PFSK-1 (cell line): ENCODE data around the gene SBF1.

ENCODE experiments used
- FOXP2 ChIP-seq: optimal IDR thresholded peaks from 2 replicates; pipeline ENCODE3; 2011; ENCODE audit warnings: borderline replicate concordance, control low read depth, inconsistent platforms; ENCODE audit not compliant: insufficient read depth; ENCODE audit errors: extremely low read length, extremely low read depth
- POLR2AphosphoS5 ChIP-seq: IDR thresholded peaks from 2 replicates; pipeline ENCODE4 v1.6.1; 2012; ENCODE audit warnings: low read depth, mild to moderate bottlenecking, control low read depth, low read length, moderate library complexity
- REST ChIP-seq, 2 experiments: IDR thresholded peaks; 2 replicates each; pipeline versions ENCODE4 v1.6.1 to v1.8.0; 2011 to 2012; ENCODE audit warnings: low read depth in 2 of 2, low read length in 2 of 2, control low read depth in 1 of 2, inconsistent platforms in 1 of 2, mild to moderate bottlenecking in 1 of 2, moderate library complexity in 1 of 2; ENCODE audit not compliant: insufficient read depth in 1 of 2
- SIN3A ChIP-seq: IDR thresholded peaks from 2 replicates; pipeline ENCODE4 v1.6.1; 2012; ENCODE audit warnings: mild to moderate bottlenecking, low read length, moderate library complexity, borderline replicate concordance; ENCODE audit not compliant: insufficient read depth
- TAF1 ChIP-seq: IDR thresholded peaks from 2 replicates; pipeline ENCODE4 v1.6.1; 2012; ENCODE audit warnings: low read length, control low read depth, borderline replicate concordance; ENCODE audit not compliant: insufficient read depth

The SBF1 gene

GRCh38 chr22:50444663-50445062, 30.2 kb downstream of the SBF1 start:
- TF ChIP-seq SIN3A (no peak), FOXP2 (no peak), POLR2AphosphoS5 (no peak), REST (IDR thresholded peaks at IDR 0.05; ENCODE audit: insufficient read depth in 1 of 2, low read depth in 2 of 2, low read length in 2 of 2) (no peak), TAF1 (no peak)

GRCh38 chr22:50443801-50444625, 30.8 kb downstream of the SBF1 start:
- TF ChIP-seq SIN3A (no peak), POLR2AphosphoS5 (peak; percentile 55; the same call in 1 of the 2 replicates)

GRCh38 chr22:50443197-50443596, 31.6 kb downstream of the SBF1 start:
- no peak for TF ChIP-seq SIN3A
- no peak for TF ChIP-seq POLR2AphosphoS5
- TF ChIP-seq FOXP2, result no peak
- TF ChIP-seq TAF1, result no peak
- TF ChIP-seq REST (IDR thresholded peaks at IDR 0.05; ENCODE audit: insufficient read depth in 1 of 2, low read depth in 2 of 2, low read length in 2 of 2), result no peak

- TF ChIP-seq REST (IDR thresholded peaks at IDR 0.05; ENCODE audit: insufficient read depth in 1 of 2, low read depth in 2 of 2, low read length in 2 of 2) (no peak), POLR2AphosphoS5 (no peak), FOXP2 (no peak), TAF1 (no peak), SIN3A (no peak)
Measured at GRCh38 chr22:50441428-50441993, 33.3 kb downstream of the SBF1 start.

- no peak for TF ChIP-seq POLR2AphosphoS5
Measured at GRCh38 chr22:50440544-50441249, 34.1 kb downstream of the SBF1 start.

- TF ChIP-seq TAF1 (no peak), POLR2AphosphoS5 (no peak), REST (IDR thresholded peaks at IDR 0.05; ENCODE audit: insufficient read depth in 1 of 2, low read depth in 2 of 2, low read length in 2 of 2) (no peak), SIN3A (no peak), FOXP2 (no peak)
Measured at GRCh38 chr22:50439871-50440331, 34.9 kb downstream of the SBF1 start.
